SU-DHL-6 (cell line): ENCODE measurements around the gene SORCS2.

ENCODE experiments used
- H2AFZ ChIP-seq: fragments of 200-600 bp; sonication (generic); 2 replicates; pipeline ENCODE4 v1.6.1; 2014; ENCODE audit warnings: low read depth, mild to moderate bottlenecking, moderate library complexity, mixed read lengths, antibody characterized with exemption, low read length; ENCODE audit not compliant: severe bottlenecking
- H3F3A ChIP-seq: fragments of 200-600 bp; shearing (Covaris generic); 2 replicates; pipeline ENCODE4 v1.6.0; 2016; ENCODE audit warnings: antibody characterized with exemption, mild to moderate bottlenecking; ENCODE audit not compliant: insufficient read depth
- H3K27ac ChIP-seq: fragments of 200-600 bp; sonication (generic); 2 replicates; pipeline ENCODE4 v1.5.1; 2016; ENCODE audit warnings: low read depth, mild to moderate bottlenecking, low read length, moderate library complexity, mixed read lengths
- H3K27me3 ChIP-seq: fragments of 200-600 bp; sonication (generic), shearing (Covaris generic); 2 replicates; pipeline ENCODE4 v1.6.0; 2014; ENCODE audit warnings: mild to moderate bottlenecking, low read length
- H3K36me3 ChIP-seq: fragments of 200-600 bp; sonication (generic); 2 replicates; pipeline ENCODE4 v1.6.1; 2014; ENCODE audit warnings: mild to moderate bottlenecking, low read length, mixed read lengths
- H3K4me2 ChIP-seq: fragments of 300-600, 200-600 bp; shearing (Covaris generic), sonication (generic); 2 replicates; pipeline ENCODE4 v1.6.0; 2014; ENCODE audit warnings: low read length, low read depth, mild to moderate bottlenecking; ENCODE audit not compliant: poor library complexity, severe bottlenecking
- H3K4me3 ChIP-seq: fragments of 200-600 bp; sonication (generic); 2 replicates; pipeline ENCODE4 v1.5.1; 2014; ENCODE audit warnings: antibody characterized with exemption, low read length, mild to moderate bottlenecking, mixed read lengths; ENCODE audit not compliant: insufficient read depth, poor library complexity, severe bottlenecking
- H3K79me2 ChIP-seq: fragments of 200-600 bp; sonication (generic); 2 replicates; pipeline ENCODE4 v1.6.1; 2014; ENCODE audit warnings: mild to moderate bottlenecking, low read length, moderate library complexity; ENCODE audit not compliant: insufficient read depth
- H3K9ac ChIP-seq: fragments of 200-600 bp; sonication (generic); 2 replicates; pipeline ENCODE4 v1.7.0; 2014; ENCODE audit warnings: mild to moderate bottlenecking, low read length
- H3K9me2 ChIP-seq: fragments of 200-600 bp; sonication (generic); replicated peaks from 2 replicates; pipeline ENCODE4 v1.6.1; 2014; ENCODE audit warnings: low read length; ENCODE audit not compliant: insufficient read depth
- H3K9me3 ChIP-seq: fragments of 200-600 bp; sonication (generic); 2 replicates; pipeline ENCODE4 v1.6.1; 2014; ENCODE audit warnings: low read length, mixed read lengths; ENCODE audit not compliant: insufficient read depth
- H4K20me1 ChIP-seq: fragments of 200-600 bp; sonication (generic); 2 replicates; pipeline ENCODE4 v1.6.1; 2014; ENCODE audit warnings: low read depth, mild to moderate bottlenecking, antibody characterized with exemption, low read length, moderate library complexity, mixed read lengths
- EZH2phosphoT487 ChIP-seq: fragments of 200-600 bp; sonication (generic), shearing (Covaris generic); conservative IDR thresholded peaks from 2 replicates; pipeline ENCODE4 v1.6.1; 2018; ENCODE audit warnings: mild to moderate bottlenecking, antibody characterized with exemption, low read length, moderate library complexity, mixed read lengths
- TF ChIP-seq, protein P1 (sequence below): fragments of 200-600 bp; sonication (generic); IDR thresholded peaks from one replicate; pipeline ENCODE4 v1.5.1; 2017; ENCODE audit warnings: antibody characterized with exemption, mild to moderate bottlenecking, low read length, moderate library complexity; ENCODE audit not compliant: insufficient read depth, poor library complexity, severe bottlenecking

Gene SORCS2

GRCh38 chr4:7390906-7391636 lies 198.7 kb downstream of the SORCS2 start:
- Histone ChIP-seq H3K36me3 (no peaks in the 10 kb centered on the region), H3K9me2 (no peaks in the 10 kb centered on the region), H3K4me2 (no peak overlapping the region), H2AFZ (no peak overlapping the region), H4K20me1 (no peaks in the 10 kb centered on the region), H3K27me3 (no peaks in the 10 kb centered on the region), H3K9me3 (no peaks in the 10 kb centered on the region), H3K9ac (no peak overlapping the region), H3K79me2 (no peaks in the 10 kb centered on the region), H3K27ac (no peak overlapping the region), H3F3A (no peaks in the 10 kb centered on the region), H3K4me3 (no peak overlapping the region)
- no peak for TF ChIP-seq EZH2phosphoT487
- TF ChIP-seq, protein P1, sequence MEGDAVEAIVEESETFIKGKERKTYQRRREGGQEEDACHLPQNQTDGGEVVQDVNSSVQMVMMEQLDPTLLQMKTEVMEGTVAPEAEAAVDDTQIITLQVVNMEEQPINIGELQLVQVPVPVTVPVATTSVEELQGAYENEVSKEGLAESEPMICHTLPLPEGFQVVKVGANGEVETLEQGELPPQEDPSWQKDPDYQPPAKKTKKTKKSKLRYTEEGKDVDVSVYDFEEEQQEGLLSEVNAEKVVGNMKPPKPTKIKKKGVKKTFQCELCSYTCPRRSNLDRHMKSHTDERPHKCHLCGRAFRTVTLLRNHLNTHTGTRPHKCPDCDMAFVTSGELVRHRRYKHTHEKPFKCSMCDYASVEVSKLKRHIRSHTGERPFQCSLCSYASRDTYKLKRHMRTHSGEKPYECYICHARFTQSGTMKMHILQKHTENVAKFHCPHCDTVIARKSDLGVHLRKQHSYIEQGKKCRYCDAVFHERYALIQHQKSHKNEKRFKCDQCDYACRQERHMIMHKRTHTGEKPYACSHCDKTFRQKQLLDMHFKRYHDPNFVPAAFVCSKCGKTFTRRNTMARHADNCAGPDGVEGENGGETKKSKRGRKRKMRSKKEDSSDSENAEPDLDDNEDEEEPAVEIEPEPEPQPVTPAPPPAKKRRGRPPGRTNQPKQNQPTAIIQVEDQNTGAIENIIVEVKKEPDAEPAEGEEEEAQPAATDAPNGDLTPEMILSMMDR, result no peak

DNA sequence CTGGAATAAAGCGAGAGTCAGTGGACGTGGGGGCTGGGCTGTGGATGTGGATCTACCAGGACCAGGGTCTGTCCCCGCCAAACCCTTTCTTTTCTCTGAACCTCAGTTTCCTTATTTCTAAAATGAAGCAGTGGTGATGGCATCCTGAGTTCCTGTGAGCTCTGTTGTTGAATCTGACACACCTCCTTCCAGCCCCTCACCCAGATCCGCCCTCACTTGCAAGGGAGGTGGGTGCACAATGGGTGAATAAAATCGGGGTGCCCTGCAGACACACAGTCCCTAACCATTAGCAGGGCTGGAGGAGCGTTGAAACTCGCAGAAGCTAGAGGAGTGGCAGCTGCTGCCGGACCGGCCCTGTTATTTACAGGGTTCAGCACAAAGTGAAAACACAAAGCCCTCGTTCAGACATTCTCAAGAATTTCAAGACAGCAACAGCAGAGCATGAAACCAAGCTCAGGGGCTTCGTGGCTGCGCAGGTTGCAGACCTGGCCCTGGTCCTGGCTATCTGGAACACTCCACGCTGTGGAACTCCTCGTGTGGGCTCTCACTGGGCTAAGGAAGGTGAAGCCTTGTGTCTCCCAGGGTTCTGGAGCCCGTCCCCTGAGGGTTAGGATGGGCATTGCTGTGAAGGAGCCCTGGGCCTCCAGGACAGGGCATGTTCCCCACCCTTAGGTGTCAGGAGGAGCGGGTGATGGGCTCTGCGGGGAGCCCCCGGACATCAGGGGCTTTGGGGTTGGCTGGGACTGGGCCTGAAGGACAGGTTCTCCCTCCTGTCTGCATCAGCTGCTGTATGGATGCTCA lies 199.5 kb downstream of the SORCS2 start:
- no peaks in the 10 kb centered on the region for H3K9me3 ChIP-seq
- H3F3A ChIP-seq, result no peaks in the 10 kb centered on the region
- no peak overlapping the region for H2AFZ ChIP-seq
- H3K36me3 ChIP-seq, result no peaks in the 10 kb centered on the region
- H3K79me2 ChIP-seq, result no peaks in the 10 kb centered on the region
- TF ChIP-seq, protein P1, result no peak
- no peak for TF ChIP-seq EZH2phosphoT487
- H3K27me3 ChIP-seq, result no peaks in the 10 kb centered on the region
- H3K9me2 ChIP-seq, result no peaks in the 10 kb centered on the region
- H3K4me2 ChIP-seq, result no peak overlapping the region
- no peak overlapping the region for H3K27ac ChIP-seq
- H3K9ac ChIP-seq, result no peak overlapping the region
- H4K20me1 ChIP-seq, result no peaks in the 10 kb centered on the region
- no peak overlapping the region for H3K4me3 ChIP-seq

- H3F3A ChIP-seq, result no peaks in the 10 kb centered on the region
- H3K9me2 ChIP-seq, result no peaks in the 10 kb centered on the region
- H3K4me3 ChIP-seq, result no peak overlapping the region
- H4K20me1 ChIP-seq, result no peaks in the 10 kb centered on the region
- H3K9me3 ChIP-seq, result no peaks in the 10 kb centered on the region
- no peaks in the 10 kb centered on the region for H3K36me3 ChIP-seq
- no peak overlapping the region for H3K27ac ChIP-seq
- H3K9ac ChIP-seq, result no peak overlapping the region
- no peaks in the 10 kb centered on the region for H3K79me2 ChIP-seq
- H2AFZ ChIP-seq, result no peak overlapping the region
- TF ChIP-seq EZH2phosphoT487, result no peak
- TF ChIP-seq, protein P1, result no peak
- H3K27me3 ChIP-seq, result no peaks in the 10 kb centered on the region
- no peak overlapping the region for H3K4me2 ChIP-seq
Measured at GRCh38 chr4:7392438-7393421, 200.4 kb downstream of the SORCS2 start.
